ENCODE measurements around the gene ART3.
"Not testable (repeated sequence)": the region's sequence is repeated elsewhere in the genome, so short reads cannot be mapped to it uniquely, and the experiment has no call there.

The ART3 gene

GRCh38 chr4:76074468-76074867, at the start of gene ART3:
ART3 (plus strand) TSS chr4:76074709; CDS start chr4:76075890, 1,181 bp downstream.
- Histone ChIP-seq H3K9ac (ENCODE audit: low read depth in 1 of 2, low read length in 2 of 2) (no peak within 1 kb of the TSS), H3K27me3 (ENCODE audit: control insufficient read depth in 1 of 2, insufficient read depth in 2 of 2, low read length in 2 of 2) (no peaks in the 10 kb centered on the region), H3K36me3 (ENCODE audit: control insufficient read depth in 1 of 2, insufficient read depth in 2 of 2, low read length in 2 of 2) (no peaks in the 10 kb centered on the region), H3K4me3 (ENCODE audit: low read depth in 1 of 2, low read length in 2 of 2) (no peak within 1 kb of the TSS), H3K9me3 (ENCODE audit: control insufficient read depth in 1 of 2, low read length in 2 of 2) (no peaks in the 10 kb centered on the region), H3K27ac (ENCODE audit: low read depth, low read length) (no peak within 1 kb of the TSS), H3K4me1 (ENCODE audit: control insufficient read depth in 1 of 2, insufficient read depth in 2 of 2, low read length in 2 of 2) (no peaks in the 10 kb centered on the region)

- Histone ChIP-seq H3K9me3 (ENCODE audit: control insufficient read depth in 1 of 2, low read length in 2 of 2) (no peaks in the 10 kb centered on the region), H3K9ac (ENCODE audit: low read depth in 1 of 2, low read length in 2 of 2) (peak overlapping the region in 1 of 2 donors; percentile 0), H3K4me3 (ENCODE audit: low read depth in 1 of 2, low read length in 2 of 2) (peak overlapping the region; percentile 33 to 37), H3K27me3 (ENCODE audit: control insufficient read depth in 1 of 2, insufficient read depth in 2 of 2, low read length in 2 of 2) (no peaks in the 10 kb centered on the region), H3K27ac (ENCODE audit: low read depth, low read length) (no peak overlapping the region), H3K36me3 (ENCODE audit: control insufficient read depth in 1 of 2, insufficient read depth in 2 of 2, low read length in 2 of 2) (no peaks in the 10 kb centered on the region), H3K4me1 (ENCODE audit: control insufficient read depth in 1 of 2, insufficient read depth in 2 of 2, low read length in 2 of 2) (peaks cover 6 to 7% of the 10 kb centered on the region in 2 donors)
Measured at GRCh38 chr4:76028350-76028765, 46.2 kb upstream of the ART3 start.

- Histone ChIP-seq H3K9ac (ENCODE audit: low read depth in 1 of 2, low read length in 2 of 2) (no peak overlapping the region), H3K27me3 (ENCODE audit: control insufficient read depth in 1 of 2, insufficient read depth in 2 of 2, low read length in 2 of 2) (no peaks in the 10 kb centered on the region), H3K9me3 (ENCODE audit: control insufficient read depth in 1 of 2, low read length in 2 of 2) (no peaks in the 10 kb centered on the region), H3K4me3 (ENCODE audit: low read depth in 1 of 2, low read length in 2 of 2) (no peak overlapping the region), H3K36me3 (ENCODE audit: control insufficient read depth in 1 of 2, insufficient read depth in 2 of 2, low read length in 2 of 2) (no peaks in the 10 kb centered on the region), H3K4me1 (ENCODE audit: control insufficient read depth in 1 of 2, insufficient read depth in 2 of 2, low read length in 2 of 2) (peaks cover 6% of the 10 kb centered on the region in 2 donors), H3K27ac (ENCODE audit: low read depth, low read length) (no peak overlapping the region)
Measured at GRCh38 chr4:76029300-76029699, 45.2 kb upstream of the ART3 start.

- Histone ChIP-seq H3K9me3 (ENCODE audit: control insufficient read depth in 1 of 2, low read length in 2 of 2) (no peaks in the 10 kb centered on the region), H3K36me3 (ENCODE audit: control insufficient read depth in 1 of 2, insufficient read depth in 2 of 2, low read length in 2 of 2) (no peaks in the 10 kb centered on the region), H3K27ac (ENCODE audit: low read depth, low read length) (no peak overlapping the region), H3K4me3 (ENCODE audit: low read depth in 1 of 2, low read length in 2 of 2) (no peak overlapping the region), H3K27me3 (ENCODE audit: control insufficient read depth in 1 of 2, insufficient read depth in 2 of 2, low read length in 2 of 2) (no peaks in the 10 kb centered on the region), H3K9ac (ENCODE audit: low read depth in 1 of 2, low read length in 2 of 2) (no peak overlapping the region), H3K4me1 (ENCODE audit: control insufficient read depth in 1 of 2, insufficient read depth in 2 of 2, low read length in 2 of 2) (no peaks in the 10 kb centered on the region)
Measured at GRCh38 chr4:76035141-76035540, 39.4 kb upstream of the ART3 start.

- no peaks in the 10 kb centered on the region for H3K9me3 ChIP-seq (ENCODE audit: control insufficient read depth in 1 of 2, low read length in 2 of 2)
- H3K27ac ChIP-seq (ENCODE audit: low read depth, low read length) = no peak within 1 kb of the TSS
- H3K4me1 ChIP-seq (ENCODE audit: control insufficient read depth in 1 of 2, insufficient read depth in 2 of 2, low read length in 2 of 2) = no peaks in the 10 kb centered on the region
- no peaks in the 10 kb centered on the region for H3K36me3 ChIP-seq (ENCODE audit: control insufficient read depth in 1 of 2, insufficient read depth in 2 of 2, low read length in 2 of 2)
- no peaks in the 10 kb centered on the region for H3K27me3 ChIP-seq (ENCODE audit: control insufficient read depth in 1 of 2, insufficient read depth in 2 of 2, low read length in 2 of 2)
- H3K9ac ChIP-seq (ENCODE audit: low read depth in 1 of 2, low read length in 2 of 2) = no peak within 1 kb of the TSS
- no peak within 1 kb of the TSS for H3K4me3 ChIP-seq (ENCODE audit: low read depth in 1 of 2, low read length in 2 of 2)
Measured at GRCh38 chr4:76035799-76036380, 38.6 kb upstream of the ART3 start, which contains the start of gene CXCL11. CXCL11 (minus strand) TSS chr4:76036070; CDS start chr4:76035987, 83 bp downstream.

- Histone ChIP-seq H3K27ac (ENCODE audit: low read depth, low read length) (no peak overlapping the region), H3K36me3 (ENCODE audit: control insufficient read depth in 1 of 2, insufficient read depth in 2 of 2, low read length in 2 of 2) (no peaks in the 10 kb centered on the region), H3K27me3 (ENCODE audit: control insufficient read depth in 1 of 2, insufficient read depth in 2 of 2, low read length in 2 of 2) (no peaks in the 10 kb centered on the region), H3K4me1 (ENCODE audit: control insufficient read depth in 1 of 2, insufficient read depth in 2 of 2, low read length in 2 of 2) (no peaks in the 10 kb centered on the region), H3K4me3 (ENCODE audit: low read depth in 1 of 2, low read length in 2 of 2) (no peak overlapping the region), H3K9ac (ENCODE audit: low read depth in 1 of 2, low read length in 2 of 2) (no peak overlapping the region), H3K9me3 (ENCODE audit: control insufficient read depth in 1 of 2, low read length in 2 of 2) (no peaks in the 10 kb centered on the region)
Measured at GRCh38 chr4:76036855-76037254, 37.7 kb upstream of the ART3 start.

GRCh38 chr4:76042241-76042998, 32.1 kb upstream of the ART3 start:
- H3K9ac ChIP-seq (ENCODE audit: low read depth in 1 of 2, low read length in 2 of 2); H3K27ac ChIP-seq (ENCODE audit: low read depth, low read length); H3K9me3 ChIP-seq (ENCODE audit: control insufficient read depth in 1 of 2, low read length in 2 of 2); H3K4me3 ChIP-seq (ENCODE audit: low read depth in 1 of 2, low read length in 2 of 2); H3K27me3 ChIP-seq (ENCODE audit: control insufficient read depth in 1 of 2, insufficient read depth in 2 of 2, low read length in 2 of 2); H3K4me1 ChIP-seq (ENCODE audit: control insufficient read depth in 1 of 2, insufficient read depth in 2 of 2, low read length in 2 of 2); H3K36me3 ChIP-seq (ENCODE audit: control insufficient read depth in 1 of 2, insufficient read depth in 2 of 2, low read length in 2 of 2): not testable (repeated sequence)

- H3K36me3 ChIP-seq (ENCODE audit: control insufficient read depth in 1 of 2, insufficient read depth in 2 of 2, low read length in 2 of 2); H3K27me3 ChIP-seq (ENCODE audit: control insufficient read depth in 1 of 2, insufficient read depth in 2 of 2, low read length in 2 of 2); H3K9me3 ChIP-seq (ENCODE audit: control insufficient read depth in 1 of 2, low read length in 2 of 2); H3K4me3 ChIP-seq (ENCODE audit: low read depth in 1 of 2, low read length in 2 of 2); H3K9ac ChIP-seq (ENCODE audit: low read depth in 1 of 2, low read length in 2 of 2); H3K4me1 ChIP-seq (ENCODE audit: control insufficient read depth in 1 of 2, insufficient read depth in 2 of 2, low read length in 2 of 2); H3K27ac ChIP-seq (ENCODE audit: low read depth, low read length): not testable (repeated sequence)
Measured at GRCh38 chr4:76043306-76043705, 31.2 kb upstream of the ART3 start.

GRCh38 chr4:76044686-76045085, 29.8 kb upstream of the ART3 start:
- not testable (repeated sequence) for H3K4me3 ChIP-seq (ENCODE audit: low read depth in 1 of 2, low read length in 2 of 2); H3K9me3 ChIP-seq (ENCODE audit: control insufficient read depth in 1 of 2, low read length in 2 of 2); H3K9ac ChIP-seq (ENCODE audit: low read depth in 1 of 2, low read length in 2 of 2); H3K27me3 ChIP-seq (ENCODE audit: control insufficient read depth in 1 of 2, insufficient read depth in 2 of 2, low read length in 2 of 2); H3K27ac ChIP-seq (ENCODE audit: low read depth, low read length); H3K36me3 ChIP-seq (ENCODE audit: control insufficient read depth in 1 of 2, insufficient read depth in 2 of 2, low read length in 2 of 2); H3K4me1 ChIP-seq (ENCODE audit: control insufficient read depth in 1 of 2, insufficient read depth in 2 of 2, low read length in 2 of 2)

- H3K27me3 ChIP-seq (ENCODE audit: control insufficient read depth in 1 of 2, insufficient read depth in 2 of 2, low read length in 2 of 2); H3K9ac ChIP-seq (ENCODE audit: low read depth in 1 of 2, low read length in 2 of 2); H3K36me3 ChIP-seq (ENCODE audit: control insufficient read depth in 1 of 2, insufficient read depth in 2 of 2, low read length in 2 of 2); H3K9me3 ChIP-seq (ENCODE audit: control insufficient read depth in 1 of 2, low read length in 2 of 2); H3K4me1 ChIP-seq (ENCODE audit: control insufficient read depth in 1 of 2, insufficient read depth in 2 of 2, low read length in 2 of 2); H3K27ac ChIP-seq (ENCODE audit: low read depth, low read length); H3K4me3 ChIP-seq (ENCODE audit: low read depth in 1 of 2, low read length in 2 of 2): not testable (repeated sequence)
Measured at GRCh38 chr4:76049860-76050416, 24.6 kb upstream of the ART3 start.

Measured in duodenal mucosa (tissue), 2 donors.